Caco-2 (cell line): ENCODE data around the gene DHRS7. TPM values are rescaled to one million over a fixed set of nuclear protein-coding genes. Genes with fewer than 3 reads are reported as not detected.
A peak's percentile ranks its signal among the peaks of the same experiment; 100 is the strongest.

Source experiments
- Bru-seq: library from RNA; stranded (reverse); fragments of 400-500 nt; gene quantifications from one replicate; lab custom pipeline; 2021; lab: Mats Ljungman, UMichigan
- BruChase-seq, 2 experiments: library from RNA; stranded (reverse); fragments of 400-500 nt; gene quantifications; one replicate each; lab custom pipeline; 2021; lab: Mats Ljungman, UMichigan
- BruUV-seq: library from RNA; stranded (reverse); fragments of 400-500 nt; replicated peaks from 2 replicates; lab custom pipeline; 2021; lab: Mats Ljungman, UMichigan
- CTCF ChIA-PET: fragments of 300-600 bp; sonication (Branson Sonifier 250); formaldehyde crosslinking; loops from one replicate; lab custom pipeline; 2022; ENCODE audit warnings: antibody characterized with exemption; lab: Charles Lee
- POLR2A ChIA-PET: fragments of 300-600 bp; sonication (Branson Sonifier 250); formaldehyde crosslinking; loops from one replicate; lab custom pipeline; 2022; ENCODE audit warnings: antibody characterized with exemption; lab: Charles Lee
- DNase-seq, 2 experiments: peaks; one replicate each; pipeline versions ENCODE4 v3.0.0 to v3.0.0-alpha.2; 2020 to 2022
- H3K27me3 ChIP-seq: replicated peaks from 2 replicates; pipeline ENCODE4 v1.6.0; 2011; ENCODE audit warnings: low read length; ENCODE audit not compliant: control insufficient read depth, insufficient read depth
- H3K36me3 ChIP-seq: 2 replicates; pipeline ENCODE4 v1.5.1; 2011; ENCODE audit warnings: low read length; ENCODE audit not compliant: control insufficient read depth, insufficient read depth
- H3K4me1 ChIP-seq: fragments of 250-450 bp; sonication (Bioruptor Pico); 2 replicates; pipeline ENCODE4 v1.5.1; 2020; ENCODE audit warnings: mild to moderate bottlenecking
- H3K4me3 ChIP-seq: 2 replicates; pipeline ENCODE4 v1.5.1; 2011; ENCODE audit warnings: low read depth, mild to moderate bottlenecking, control low read depth, low read length
- H3K9me3 ChIP-seq: fragments of 250-450 bp; sonication (Bioruptor Pico); 2 replicates; pipeline ENCODE4 v1.5.1; 2020; ENCODE audit warnings: mild to moderate bottlenecking, moderate library complexity
- H3K27ac Mint-ChIP-seq: one replicate; pipeline ENCODE4 v1.8.0; 2022; ENCODE audit warnings: mixed read lengths; ENCODE audit not compliant: unreplicated experiment
- H3K27me3 Mint-ChIP-seq: one replicate; pipeline ENCODE4 v1.8.0; 2022; ENCODE audit warnings: mixed read lengths; ENCODE audit not compliant: insufficient read depth, unreplicated experiment
- H3K36me3 Mint-ChIP-seq: one replicate; pipeline ENCODE4 v1.8.0; 2022; ENCODE audit warnings: mild to moderate bottlenecking, mixed read lengths; ENCODE audit not compliant: insufficient read depth, unreplicated experiment
- H3K4me1 Mint-ChIP-seq: one replicate; pipeline ENCODE4 v1.8.0; 2022; ENCODE audit warnings: low read depth, mixed read lengths; ENCODE audit not compliant: unreplicated experiment
- H3K4me3 Mint-ChIP-seq: one replicate; pipeline ENCODE4 v1.8.0; 2022; ENCODE audit warnings: mild to moderate bottlenecking, moderate library complexity, mixed read lengths; ENCODE audit not compliant: unreplicated experiment
- H3K9me3 Mint-ChIP-seq: one replicate; pipeline ENCODE4 v1.8.0; 2022; ENCODE audit warnings: mixed read lengths; ENCODE audit not compliant: unreplicated experiment
- CTCF ChIP-seq, 2 experiments: fragments of 200-600 bp in 1 of 2; IDR thresholded peaks; 1 replicate in 1 of 2; 2 replicates in 1 of 2; pipeline versions ENCODE4 v1.5.1 to v1.8.0; 2011 to 2022; ENCODE audit warnings: antibody characterized with exemption in 1 of 2, control low read depth in 1 of 2, inconsistent platforms in 1 of 2, low read depth in 1 of 2, low read length in 1 of 2, mild to moderate bottlenecking in 1 of 2, moderate library complexity in 1 of 2; ENCODE audit not compliant: insufficient read depth in 1 of 2, severe bottlenecking in 1 of 2, unreplicated experiment in 1 of 2
- intact Hi-C: fragments of 100-400 bp; cut with micrococcal nuclease; formaldehyde crosslinking; loops from one replicate; pipeline ENCODE4 v1.10.0; 2022; ENCODE audit not compliant: unreplicated experiment
- long read RNA-seq: library from polyadenylated mRNA; stranded (forward); transcript quantifications from one replicate; pipeline ENCODE4 v2.0.0, GENCODE V29; 2022
- total RNA-seq: library from RNA; stranded (reverse); gene quantifications from 2 replicates; pipeline ENCODE4 v1.2.3, GENCODE V29; 2022

Gene DHRS7, protein sequence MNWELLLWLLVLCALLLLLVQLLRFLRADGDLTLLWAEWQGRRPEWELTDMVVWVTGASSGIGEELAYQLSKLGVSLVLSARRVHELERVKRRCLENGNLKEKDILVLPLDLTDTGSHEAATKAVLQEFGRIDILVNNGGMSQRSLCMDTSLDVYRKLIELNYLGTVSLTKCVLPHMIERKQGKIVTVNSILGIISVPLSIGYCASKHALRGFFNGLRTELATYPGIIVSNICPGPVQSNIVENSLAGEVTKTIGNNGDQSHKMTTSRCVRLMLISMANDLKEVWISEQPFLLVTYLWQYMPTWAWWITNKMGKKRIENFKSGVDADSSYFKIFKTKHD
- total RNA-seq (61.6 and 65.6 TPM in 2 replicates), Bru-seq, nascent RNA (percentile 66 among the genes with signal in this experiment), BruChase-seq, experiment 1, labeled RNA remaining after a 2-hour chase (percentile 60 among the genes with signal in this experiment), BruChase-seq, experiment 2, labeled RNA remaining after a 6-hour chase (percentile 71 among the genes with signal in this experiment)
- long read RNA-seq, transcript DHRS7-209 (7 exons, 1,322 nt), result major isoform, 155 of 162 reads
- long read RNA-seq, partial matches to known transcripts, result 2 of 162 reads
- long read RNA-seq, other reads (novel, unspliced or antisense), result 4 of 162 reads

- CTCF ChIA-PET, result interaction anchor here (0.7 to 1.3 kb wide), 3 partner anchors 73 to 200 kb away, joined by 3 to 5 read pairs (median 4); no protein-coding TSS in a partner anchor
- TF ChIP-seq CTCF (IDR thresholded peaks at IDR 0.05; ENCODE audit: insufficient read depth in 1 of 2, low read depth in 1 of 2, low read length in 1 of 2, severe bottlenecking in 1 of 2, unreplicated experiment in 1 of 2), result peak; percentile 15 to 26
- Mint-ChIP-seq H3K36me3 (no peaks in the 10 kb centered on the region), H3K27ac (peak within 1 kb of the TSS; percentile 84), H3K4me1 (no peaks in the 10 kb centered on the region), H3K9me3 (no peaks in the 10 kb centered on the region), H3K4me3 (peak within 1 kb of the TSS; percentile 94), H3K27me3 (no peaks in the 10 kb centered on the region)
- intact Hi-C loops, result loop anchor here (1.0 to 5.0 kb wide), 3 partner anchors 73 to 200 kb away; no protein-coding TSS in a partner anchor
- Histone ChIP-seq H3K27me3 (no peaks in the 10 kb centered on the region), H3K36me3 (no peaks in the 10 kb centered on the region), H3K4me1 (no peaks in the 10 kb centered on the region), H3K4me3 (peak within 1 kb of the TSS; percentile 78), H3K9me3 (no peaks in the 10 kb centered on the region)
- POLR2A ChIA-PET, result interaction anchor here (0.8 kb wide), 1 partner anchor 104 kb away, joined by 3 read pairs; no protein-coding TSS in a partner anchor
- BruUV-seq, result no TSS peak
- DNase-seq, result peak; percentile 83 to 89
These were observed at the start of gene DHRS7 for GRCh38 chr14:60164712-60165546. Gene DHRS7, minus strand, starts transcription at chr14:60165398. Its CDS starts 89 bp downstream, at chr14:60165309.

DNA sequence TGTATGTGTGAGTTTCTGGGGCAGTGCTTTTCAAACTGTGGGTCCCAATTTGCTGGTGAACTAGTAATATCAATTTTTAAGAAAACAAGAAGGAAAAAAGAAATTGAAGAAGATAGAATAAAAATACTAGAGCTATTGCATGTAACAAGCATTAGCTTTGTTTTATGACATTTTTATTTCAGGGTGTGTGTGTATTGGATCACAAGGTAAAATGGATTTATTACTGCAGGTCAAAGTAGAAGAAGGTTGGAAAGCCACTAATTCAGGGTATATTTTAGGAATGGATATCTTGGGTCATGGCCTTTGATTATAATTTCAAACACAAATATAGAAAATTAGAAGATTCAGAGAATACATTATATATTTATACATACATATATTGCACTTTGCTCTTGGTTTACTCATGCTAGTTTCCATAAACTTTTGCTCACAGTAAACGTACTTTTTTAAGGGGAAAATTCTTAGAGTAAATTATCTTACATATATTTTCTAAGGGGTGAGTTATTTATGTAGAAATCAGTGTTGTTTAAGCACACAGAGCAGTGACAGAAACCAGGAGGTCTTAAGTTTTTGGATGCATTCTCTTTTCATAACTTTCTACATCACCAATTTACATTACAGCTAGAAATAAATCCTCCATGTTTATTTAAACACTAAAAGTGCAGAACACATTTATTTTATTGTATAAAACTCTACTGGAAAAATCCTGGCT is 49.4 kb upstream of the DHRS7 start:
- H3K4me1 ChIP-seq, result no peaks in the 10 kb centered on the region
- POLR2A ChIA-PET, result no interaction called here
- Mint-ChIP-seq H3K27ac (no peak overlapping the region), H3K4me1 (no peaks in the 10 kb centered on the region), H3K27me3 (peaks cover under 1% of the 10 kb centered on the region), H3K9me3 (no peaks in the 10 kb centered on the region), H3K4me3 (no peak overlapping the region), H3K36me3 (no peaks in the 10 kb centered on the region)
- CTCF ChIA-PET, result no interaction called here
- no peak for TF ChIP-seq CTCF (IDR thresholded peaks at IDR 0.05; ENCODE audit: insufficient read depth in 1 of 2, low read depth in 1 of 2, low read length in 1 of 2, severe bottlenecking in 1 of 2, unreplicated experiment in 1 of 2)
- BruUV-seq, result no TSS peak
- intact Hi-C loops, result no loop called here
- no peaks in the 10 kb centered on the region for H3K36me3 ChIP-seq
- no peaks in the 10 kb centered on the region for H3K27me3 ChIP-seq
- DNase-seq, result no peak
- H3K9me3 ChIP-seq, result no peaks in the 10 kb centered on the region
- no peak overlapping the region for H3K4me3 ChIP-seq
